Neuron (in vitro differentiated cells): Measurements from ENCODE around the gene HEXIM1.

Experiments used
- H2AFZ ChIP-seq: one replicate; pipeline ENCODE4 v1.6.1; 2013; ENCODE audit warnings: low read depth, mild to moderate bottlenecking, inconsistent platforms, low read length, moderate library complexity
- H3K27me3 ChIP-seq: one replicate; pipeline ENCODE4 v1.6.1; 2013; ENCODE audit warnings: low read length; ENCODE audit not compliant: insufficient read depth
- H3K36me3 ChIP-seq: one replicate; pipeline ENCODE4 v1.6.1; 2013; ENCODE audit warnings: low read length; ENCODE audit not compliant: insufficient read depth
- H3K4me1 ChIP-seq: one replicate; pipeline ENCODE4 v1.6.1; 2013; ENCODE audit warnings: low read length; ENCODE audit not compliant: insufficient read depth
- H3K4me3 ChIP-seq: 2 replicates; pipeline ENCODE4 v1.5.1; 2013; ENCODE audit warnings: mild to moderate bottlenecking, low read length, moderate library complexity
- H3K9me3 ChIP-seq: one replicate; pipeline ENCODE4 v1.6.1; 2013; ENCODE audit warnings: low read length

Gene HEXIM1

GRCh38 chr17:45148183-45149036 lies at the start of gene HEXIM1:
TSS of gene HEXIM1 (plus strand) at chr17:45148475. CDS start at chr17:45149191, 716 bp downstream.
- Histone ChIP-seq H3K4me3 (peak within 1 kb of the TSS; percentile 79), H3K4me1 (peaks cover 30% of the 10 kb centered on the region), H3K27me3 (no peaks in the 10 kb centered on the region), H3K9me3 (no peaks in the 10 kb centered on the region), H2AFZ (peak within 1 kb of the TSS; percentile 59), H3K36me3 (no peaks in the 10 kb centered on the region)

- peaks cover 67% of the 10 kb centered on the region for H3K36me3 ChIP-seq
Measured at GRCh38 chr17:45098869-45099616, 49.2 kb upstream of the HEXIM1 start.

GRCh38 chr17:45101546-45101882 lies 46.8 kb upstream of the HEXIM1 start:
- Histone ChIP-seq H2AFZ (no peak overlapping the region), H3K9me3 (no peaks in the 10 kb centered on the region), H3K4me1 (no peaks in the 10 kb centered on the region), H3K36me3 (peaks cover 78% of the 10 kb centered on the region), H3K27me3 (no peaks in the 10 kb centered on the region), H3K4me3 (no peak overlapping the region)

More at GRCh38 chr17:45098869-45099616, 49.2 kb upstream of the HEXIM1 start:
- H3K4me3 ChIP-seq: no peak overlapping the region
- H3K4me1 ChIP-seq: no peaks in the 10 kb centered on the region
- no peak overlapping the region for H2AFZ ChIP-seq
- H3K27me3 ChIP-seq: no peaks in the 10 kb centered on the region
- no peaks in the 10 kb centered on the region for H3K9me3 ChIP-seq

GRCh38 chr17:45101883-45102811 lies 46.1 kb upstream of the HEXIM1 start:
- H2AFZ ChIP-seq: no peak overlapping the region
- peaks cover 5% of the 10 kb centered on the region for H3K4me1 ChIP-seq
- H3K9me3 ChIP-seq: no peaks in the 10 kb centered on the region
- no peak overlapping the region for H3K4me3 ChIP-seq
- H3K27me3 ChIP-seq: no peaks in the 10 kb centered on the region
- H3K36me3 ChIP-seq: peaks cover 78% of the 10 kb centered on the region

GRCh38 chr17:45102856-45103255 lies 45.4 kb upstream of the HEXIM1 start:
- no peaks in the 10 kb centered on the region for H3K9me3 ChIP-seq
- H3K36me3 ChIP-seq: peaks cover 76% of the 10 kb centered on the region
- peaks cover 6% of the 10 kb centered on the region for H3K4me1 ChIP-seq
- no peaks in the 10 kb centered on the region for H3K27me3 ChIP-seq
- no peak overlapping the region for H3K4me3 ChIP-seq
- H2AFZ ChIP-seq: no peak overlapping the region

- H3K4me1 ChIP-seq: peaks cover 6% of the 10 kb centered on the region
- peaks cover 76% of the 10 kb centered on the region for H3K36me3 ChIP-seq
- no peaks in the 10 kb centered on the region for H3K27me3 ChIP-seq
- H2AFZ ChIP-seq: no peak overlapping the region
- H3K9me3 ChIP-seq: no peaks in the 10 kb centered on the region
- H3K4me3 ChIP-seq: no peak overlapping the region
Measured at GRCh38 chr17:45103269-45103795, 44.9 kb upstream of the HEXIM1 start.

- Histone ChIP-seq H3K36me3 (peaks cover 78% of the 10 kb centered on the region), H3K27me3 (no peaks in the 10 kb centered on the region), H3K4me3 (no peak overlapping the region), H3K9me3 (no peaks in the 10 kb centered on the region), H3K4me1 (peaks cover 6% of the 10 kb centered on the region), H2AFZ (no peak overlapping the region)
Measured at GRCh38 chr17:45104029-45104428, 44.2 kb upstream of the HEXIM1 start.

- no peak overlapping the region for H2AFZ ChIP-seq
- H3K4me3 ChIP-seq: no peak overlapping the region
- no peaks in the 10 kb centered on the region for H3K27me3 ChIP-seq
- no peaks in the 10 kb centered on the region for H3K9me3 ChIP-seq
- peaks cover 76% of the 10 kb centered on the region for H3K36me3 ChIP-seq
- H3K4me1 ChIP-seq: peaks cover 6% of the 10 kb centered on the region
Measured at GRCh38 chr17:45104497-45104896, 43.8 kb upstream of the HEXIM1 start.

- peaks cover 6% of the 10 kb centered on the region for H3K4me1 ChIP-seq
- no peak overlapping the region for H2AFZ ChIP-seq
- H3K4me3 ChIP-seq: no peak overlapping the region
- no peaks in the 10 kb centered on the region for H3K27me3 ChIP-seq
- peaks cover 72% of the 10 kb centered on the region for H3K36me3 ChIP-seq
- H3K9me3 ChIP-seq: no peaks in the 10 kb centered on the region
Measured at GRCh38 chr17:45104907-45105624, 43.2 kb upstream of the HEXIM1 start.

- peaks cover 72% of the 10 kb centered on the region for H3K36me3 ChIP-seq
- H3K4me3 ChIP-seq: no peak overlapping the region
- no peaks in the 10 kb centered on the region for H3K9me3 ChIP-seq
- no peak overlapping the region for H2AFZ ChIP-seq
- no peaks in the 10 kb centered on the region for H3K27me3 ChIP-seq
- peaks cover 6% of the 10 kb centered on the region for H3K4me1 ChIP-seq
Measured at GRCh38 chr17:45106096-45106495, 42.2 kb upstream of the HEXIM1 start.

GRCh38 chr17:45106582-45106981 lies 41.7 kb upstream of the HEXIM1 start:
- peaks cover 6% of the 10 kb centered on the region for H3K4me1 ChIP-seq
- H3K36me3 ChIP-seq: peaks cover 71% of the 10 kb centered on the region
- H2AFZ ChIP-seq: no peak overlapping the region
- H3K9me3 ChIP-seq: no peaks in the 10 kb centered on the region
- no peak overlapping the region for H3K4me3 ChIP-seq
- H3K27me3 ChIP-seq: no peaks in the 10 kb centered on the region
